Neuronal stem cell (in vitro differentiated cells): ENCODE data around the gene POLRMT.
A peak's percentile ranks its signal among the peaks of the same experiment; 100 is the strongest.

Experiments used
- DNase-seq: peaks from one replicate; pipeline ENCODE4 v3.0.0-alpha.2; 2013; ENCODE audit warnings: low spot score
- H2AFZ ChIP-seq: one replicate; pipeline ENCODE4 v1.6.1; 2013; ENCODE audit warnings: mild to moderate bottlenecking, low read length, inconsistent platforms
- H2AK5ac ChIP-seq: 2 replicates; pipeline ENCODE4 v1.6.1; 2013; ENCODE audit warnings: low read depth, mild to moderate bottlenecking, inconsistent platforms, low read length, moderate library complexity, mixed read lengths
- H2BK120ac ChIP-seq: 2 replicates; pipeline ENCODE4 v1.6.1; 2013; ENCODE audit warnings: low read depth, mild to moderate bottlenecking, inconsistent platforms, low read length, moderate library complexity, mixed read lengths
- H2BK12ac ChIP-seq: one replicate; pipeline ENCODE4 v1.6.1; 2013; ENCODE audit warnings: low read length, inconsistent platforms
- H2BK15ac ChIP-seq: 2 replicates; pipeline ENCODE4 v1.6.1; 2013; ENCODE audit warnings: mild to moderate bottlenecking, low read length, inconsistent platforms, mixed read lengths
- H2BK5ac ChIP-seq: one replicate; pipeline ENCODE4 v1.6.1; 2013; ENCODE audit warnings: inconsistent platforms, mild to moderate bottlenecking, low read length, moderate library complexity
- H3K14ac ChIP-seq: one replicate; pipeline ENCODE4 v1.6.1; 2013; ENCODE audit warnings: low read length, inconsistent platforms
- H3K18ac ChIP-seq: 2 replicates; pipeline ENCODE4 v1.6.1; 2013; ENCODE audit warnings: low read length, inconsistent platforms
- H3K23ac ChIP-seq: 2 replicates; pipeline ENCODE4 v1.6.1; 2013; ENCODE audit warnings: low read depth, mild to moderate bottlenecking, mixed read lengths, low read length, inconsistent platforms; ENCODE audit not compliant: poor library complexity
- H3K27ac ChIP-seq: replicated peaks from 3 replicates; pipeline ENCODE4 v1.5.1; 2013; ENCODE audit warnings: low read length, inconsistent platforms
- H3K27me3 ChIP-seq, 3 experiments: 2 replicates each; pipeline ENCODE4 v1.6.1; 2013; ENCODE audit warnings: low read length in 3 of 3, mild to moderate bottlenecking in 2 of 3, inconsistent platforms in 1 of 3, low read depth in 1 of 3, mixed read lengths in 1 of 3, moderate library complexity in 1 of 3; ENCODE audit not compliant: control insufficient read depth in 3 of 3, insufficient read depth in 3 of 3
- H3K36me3 ChIP-seq, 2 donors: replicated peaks in 1 of 2; 2 replicates each; pipeline ENCODE4 v1.6.1; 2013; ENCODE audit warnings: low read length in 2 of 2; ENCODE audit not compliant: control insufficient read depth in 2 of 2, insufficient read depth in 2 of 2
- H3K4ac ChIP-seq: 2 replicates; pipeline ENCODE4 v1.6.1; 2013; ENCODE audit warnings: inconsistent platforms, mild to moderate bottlenecking, low read length, moderate library complexity
- H3K4me1 ChIP-seq, 2 donors: 1 replicate in 1 of 2; 2 replicates in 1 of 2; pipeline ENCODE4 v1.6.1; 2013; ENCODE audit warnings: low read length in 2 of 2, low read depth in 1 of 2; ENCODE audit not compliant: control insufficient read depth in 2 of 2, insufficient read depth in 1 of 2
- H3K4me2 ChIP-seq: one replicate; pipeline ENCODE4 v1.6.1; 2013; ENCODE audit warnings: mild to moderate bottlenecking, low read length, inconsistent platforms; ENCODE audit not compliant: insufficient read depth, poor library complexity, severe bottlenecking
- H3K4me3 ChIP-seq, 2 donors: 2 replicates each; pipeline ENCODE4 v1.5.1; 2013; ENCODE audit warnings: low read length in 2 of 2, mild to moderate bottlenecking in 2 of 2, inconsistent platforms in 1 of 2, moderate library complexity in 1 of 2
- H3K79me1 ChIP-seq: one replicate; pipeline ENCODE4 v1.6.1; 2013; ENCODE audit warnings: low read depth, mild to moderate bottlenecking, inconsistent platforms, low read length, moderate library complexity
- H3K9ac ChIP-seq: one replicate; pipeline ENCODE4 v1.6.1; 2013; ENCODE audit warnings: mild to moderate bottlenecking, low read depth, low read length, inconsistent platforms; ENCODE audit not compliant: poor library complexity
- H3K9me3 ChIP-seq, 2 donors: replicated peaks in 1 of 2; 2 replicates each; pipeline versions ENCODE3 to v1.6.1; 2013; ENCODE audit warnings: low read length in 2 of 2, mild to moderate bottlenecking in 2 of 2, inconsistent platforms in 1 of 2, low read depth in 1 of 2, mixed read lengths in 1 of 2, moderate library complexity in 1 of 2; ENCODE audit not compliant: control insufficient read depth in 2 of 2, insufficient read depth in 1 of 2
- H4K8ac ChIP-seq: one replicate; pipeline ENCODE4 v1.6.1; 2013; ENCODE audit warnings: low read depth, mild to moderate bottlenecking, inconsistent platforms, low read length, moderate library complexity
- H4K91ac ChIP-seq: one replicate; pipeline ENCODE4 v1.6.1; 2013; ENCODE audit warnings: low read length, low read depth, mild to moderate bottlenecking, inconsistent platforms; ENCODE audit not compliant: poor library complexity
- WGBS, 2 donors: extraction: QIAGEN DNeasy Blood & Tissue Kit; methylation state at CpG; one replicate each; pipeline ENCODE4 v1.1.7; 2013; ENCODE audit warnings: missing lambda C conversion rate in 2 of 2, mixed read lengths in 1 of 2; ENCODE audit not compliant: insufficient read length in 2 of 2, insufficient replicate concordance in 1 of 2; ENCODE audit errors: extremely low coverage in 2 of 2; 5-methylcytosine and 5-hydroxymethylcytosine counted together

POLRMT gene

GRCh38 chr19:623974-624373, 9.4 kb downstream of the POLRMT start:
- H3K18ac ChIP-seq: no peak overlapping the region
- no peak overlapping the region for H3K14ac ChIP-seq
- H3K4me1 ChIP-seq: peaks cover 0 to 12% of the 10 kb centered on the region in 2 donors
- H3K23ac ChIP-seq: no peak overlapping the region
- H3K9me3 ChIP-seq: no peaks in the 10 kb centered on the region
- peak overlapping the region; percentile 38 for H3K9ac ChIP-seq
- H4K8ac ChIP-seq: no peak overlapping the region
- no peak overlapping the region for H2BK120ac ChIP-seq
- H4K91ac ChIP-seq: no peak overlapping the region
- peaks cover 5% of the 10 kb centered on the region for H3K79me1 ChIP-seq
- no peak overlapping the region for H3K4me2 ChIP-seq
- WGBS, 2 donors: no CpG with 5 or more reads among the region's 24 CpGs
- no peak overlapping the region for H2BK15ac ChIP-seq
- H3K4ac ChIP-seq: no peak overlapping the region
- no peak overlapping the region for H3K27ac ChIP-seq
- H2BK5ac ChIP-seq: peak overlapping the region; percentile 13
- H3K36me3 ChIP-seq: peaks cover 23 to 66% of the 10 kb centered on the region in 2 donors
- no peak for DNase-seq
- H2AK5ac ChIP-seq: no peak overlapping the region
- no peak overlapping the region for H2BK12ac ChIP-seq
- no peak overlapping the region for H3K4me3 ChIP-seq
- H3K27me3 ChIP-seq: no peaks in the 10 kb centered on the region
- H2AFZ ChIP-seq: no peak overlapping the region

GRCh38 chr19:623175-623916, 10.0 kb downstream of the POLRMT start:
- no peak overlapping the region for H3K18ac ChIP-seq
- no peak overlapping the region for H3K4ac ChIP-seq
- H3K4me2 ChIP-seq: no peak overlapping the region
- H2BK120ac ChIP-seq: no peak overlapping the region
- no peak overlapping the region for H2BK15ac ChIP-seq
- no peak overlapping the region for H3K14ac ChIP-seq
- H3K27ac ChIP-seq: no peak overlapping the region
- no peaks in the 10 kb centered on the region for H3K9me3 ChIP-seq
- no peak overlapping the region for H2AFZ ChIP-seq
- no peak overlapping the region for H3K4me3 ChIP-seq
- H3K36me3 ChIP-seq: peaks cover 28 to 65% of the 10 kb centered on the region in 2 donors
- H2BK12ac ChIP-seq: peak overlapping the region; percentile 10
- H3K27me3 ChIP-seq: no peaks in the 10 kb centered on the region
- H3K4me1 ChIP-seq: peaks cover 0 to 12% of the 10 kb centered on the region in 2 donors
- H3K9ac ChIP-seq: no peak overlapping the region
- H4K91ac ChIP-seq: no peak overlapping the region
- no peak for DNase-seq
- H2AK5ac ChIP-seq: no peak overlapping the region
- no peak overlapping the region for H4K8ac ChIP-seq
- H3K79me1 ChIP-seq: peaks cover 5% of the 10 kb centered on the region
- peak overlapping the region; percentile 13 for H2BK5ac ChIP-seq
- no CpG with 5 or more reads among the region's 44 CpGs for WGBS, 2 donors
- H3K23ac ChIP-seq: peak overlapping the region; percentile 55

GRCh38 chr19:622666-623065, 10.7 kb downstream of the POLRMT start:
- H3K14ac ChIP-seq: no peak overlapping the region
- H2BK5ac ChIP-seq: no peak overlapping the region
- no peaks in the 10 kb centered on the region for H3K9me3 ChIP-seq
- no peak overlapping the region for H3K4ac ChIP-seq
- no peak overlapping the region for H2AK5ac ChIP-seq
- H3K9ac ChIP-seq: no peak overlapping the region
- H2AFZ ChIP-seq: no peak overlapping the region
- no CpG with 5 or more reads among the region's 37 CpGs for WGBS, 2 donors
- H3K27ac ChIP-seq: no peak overlapping the region
- peaks cover 0 to 12% of the 10 kb centered on the region in 2 donors for H3K4me1 ChIP-seq
- no peak overlapping the region for H2BK120ac ChIP-seq
- H3K4me2 ChIP-seq: no peak overlapping the region
- peak overlapping the region; percentile 10 for H2BK12ac ChIP-seq
- no peak overlapping the region for H4K8ac ChIP-seq
- no peak for DNase-seq
- H2BK15ac ChIP-seq: no peak overlapping the region
- peaks cover 5% of the 10 kb centered on the region for H3K79me1 ChIP-seq
- no peak overlapping the region for H3K4me3 ChIP-seq
- no peaks in the 10 kb centered on the region for H3K27me3 ChIP-seq
- no peak overlapping the region for H3K18ac ChIP-seq
- no peak overlapping the region for H4K91ac ChIP-seq
- H3K36me3 ChIP-seq: peaks cover 30 to 64% of the 10 kb centered on the region in 2 donors
- no peak overlapping the region for H3K23ac ChIP-seq

GRCh38 chr19:621819-622218, 11.5 kb downstream of the POLRMT start:
- WGBS, 2 donors: no CpG with 5 or more reads among the region's 24 CpGs

More at GRCh38 chr19:621819-622218, 11.5 kb downstream of the POLRMT start:
- Histone ChIP-seq H3K9me3 (no peaks in the 10 kb centered on the region), H2BK15ac (no peak overlapping the region), H2BK120ac (no peak overlapping the region), H2BK5ac (no peak overlapping the region), H2BK12ac (no peak overlapping the region), H4K8ac (no peak overlapping the region), H3K79me1 (peaks cover 5% of the 10 kb centered on the region), H3K4me2 (no peak overlapping the region), H3K23ac (no peak overlapping the region), H3K36me3 (peaks cover 34 to 65% of the 10 kb centered on the region in 2 donors), H3K18ac (no peak overlapping the region), H4K91ac (no peak overlapping the region), H2AFZ (no peak overlapping the region), H3K4me3 (no peak overlapping the region), H3K14ac (no peak overlapping the region), H3K4ac (no peak overlapping the region), H3K27ac (no peak overlapping the region), H3K4me1 (peaks cover 0 to 12% of the 10 kb centered on the region in 2 donors), H3K9ac (no peak overlapping the region), H2AK5ac (no peak overlapping the region), H3K27me3 (no peaks in the 10 kb centered on the region)
- DNase-seq: no peak
